Panc1 (cell line): ENCODE measurements around the gene PALD1. TPM values are rescaled to one million over a fixed set of nuclear protein-coding genes. Genes with fewer than 3 reads are reported as not detected.

ENCODE experiments used
- ATAC-seq: fragments of 200-7000 bp; cut with Tn5 transposase; 2 replicates; pipeline ENCODE4 v1.9.1; 2020; ENCODE audit warnings: mild to moderate bottlenecking, moderate library complexity
- BruUV-seq: library from RNA; stranded (reverse); fragments of 400-500 nt; replicated peaks from 2 replicates; lab custom pipeline; 2021; lab: Mats Ljungman, UMichigan
- CTCF ChIA-PET: fragments of 300-600 bp; sonication (Branson Sonifier 250); formaldehyde crosslinking; loops from one replicate; lab custom pipeline; 2022; ENCODE audit warnings: antibody characterized with exemption; lab: Charles Lee
- POLR2A ChIA-PET: fragments of 300-600 bp; sonication (Branson Sonifier 250); formaldehyde crosslinking; loops from one replicate; lab custom pipeline; 2022; ENCODE audit warnings: antibody characterized with exemption; lab: Charles Lee
- DNase-seq: peaks from one replicate; pipeline ENCODE4 v3.0.0-alpha.2; 2010; ENCODE audit warnings: low read depth, low spot score
- H3K27ac ChIP-seq: 2 replicates; pipeline ENCODE4 v1.5.1; 2011; ENCODE audit warnings: mild to moderate bottlenecking, low read length, inconsistent platforms
- H3K27me3 ChIP-seq: fragments of 200-500 bp; sonication (Bioruptor generic); 2 replicates; pipeline ENCODE4 v1.6.0; 2014; ENCODE audit warnings: low read length, inconsistent platforms; ENCODE audit not compliant: control insufficient read depth, insufficient read depth
- H3K36me3 ChIP-seq: fragments of 200-500 bp; sonication (Bioruptor generic); 2 replicates; pipeline ENCODE4 v1.5.1; 2014; ENCODE audit warnings: inconsistent platforms, mild to moderate bottlenecking, low read length, moderate library complexity; ENCODE audit not compliant: control insufficient read depth, insufficient read depth
- H3K4me1 ChIP-seq: 2 replicates; pipeline ENCODE4 v1.5.1; 2011; ENCODE audit warnings: inconsistent platforms, mild to moderate bottlenecking, low read length, moderate library complexity; ENCODE audit not compliant: control insufficient read depth, insufficient read depth
- H3K4me3 ChIP-seq, 2 experiments: 2 replicates each; pipeline ENCODE4 v1.5.1; 2011 to 2012; ENCODE audit warnings: low read depth in 2 of 2, low read length in 2 of 2, mild to moderate bottlenecking in 2 of 2, inconsistent platforms in 1 of 2, moderate library complexity in 1 of 2
- H3K9me3 ChIP-seq: fragments of 200-500 bp; sonication (Bioruptor generic); 2 replicates; pipeline ENCODE4 v1.5.1; 2014; ENCODE audit warnings: low read depth, mild to moderate bottlenecking, inconsistent platforms, low read length, moderate library complexity; ENCODE audit not compliant: control insufficient read depth, insufficient read depth
- POLR2AphosphoS5 ChIP-seq: IDR thresholded peaks from 2 replicates; pipeline ENCODE4 v1.6.1; 2012; ENCODE audit warnings: mild to moderate bottlenecking, low read depth, low read length, moderate library complexity
- SIN3A ChIP-seq: IDR thresholded peaks from 2 replicates; pipeline ENCODE4 v1.6.1; 2012; ENCODE audit warnings: low read depth, mild to moderate bottlenecking, low read length, moderate library complexity, borderline replicate concordance; ENCODE audit not compliant: insufficient read depth
- TCF7L2 ChIP-seq: IDR thresholded peaks from 2 replicates; pipeline ENCODE4 v1.6.1; 2011; ENCODE audit warnings: mild to moderate bottlenecking, low read depth, low read length, inconsistent platforms
- in situ Hi-C: cut with HindIII; loops from 2 replicates; pipeline ENCODE4 v1.10.0; 2016; ENCODE audit warnings: low sequenced_read_pairs, low pct_unique_long_range_greater_than_20kb
- intact Hi-C: fragments of 100-400 bp; cut with micrococcal nuclease; formaldehyde crosslinking; loops from one replicate; pipeline ENCODE4 v1.10.0; 2022; ENCODE audit not compliant: unreplicated experiment
- total RNA-seq: library from RNA; stranded (reverse); gene quantifications from one replicate; pipeline ENCODE4 v1.2.1, GENCODE V29; 2021; ENCODE audit not compliant: unreplicated experiment
- TF ChIP-seq, protein P1 (sequence below): fragments of 450-650 bp; IDR thresholded peaks from 2 replicates; pipeline ENCODE4 v1.5.1; 2017; ENCODE audit warnings: mild to moderate bottlenecking
- TF ChIP-seq, protein P2 (sequence below), 2 experiments: IDR thresholded peaks; 2 replicates each; pipeline ENCODE4 v1.6.1; 2011 to 2012; ENCODE audit warnings: low read depth in 2 of 2, control low read depth in 1 of 2, low read length in 1 of 2, mild to moderate bottlenecking in 1 of 2, moderate library complexity in 1 of 2; ENCODE audit not compliant: insufficient read depth in 1 of 2

PALD1 gene
- total RNA-seq, 1 experiment from 2014 or later, result 3.0 TPM

DNA sequence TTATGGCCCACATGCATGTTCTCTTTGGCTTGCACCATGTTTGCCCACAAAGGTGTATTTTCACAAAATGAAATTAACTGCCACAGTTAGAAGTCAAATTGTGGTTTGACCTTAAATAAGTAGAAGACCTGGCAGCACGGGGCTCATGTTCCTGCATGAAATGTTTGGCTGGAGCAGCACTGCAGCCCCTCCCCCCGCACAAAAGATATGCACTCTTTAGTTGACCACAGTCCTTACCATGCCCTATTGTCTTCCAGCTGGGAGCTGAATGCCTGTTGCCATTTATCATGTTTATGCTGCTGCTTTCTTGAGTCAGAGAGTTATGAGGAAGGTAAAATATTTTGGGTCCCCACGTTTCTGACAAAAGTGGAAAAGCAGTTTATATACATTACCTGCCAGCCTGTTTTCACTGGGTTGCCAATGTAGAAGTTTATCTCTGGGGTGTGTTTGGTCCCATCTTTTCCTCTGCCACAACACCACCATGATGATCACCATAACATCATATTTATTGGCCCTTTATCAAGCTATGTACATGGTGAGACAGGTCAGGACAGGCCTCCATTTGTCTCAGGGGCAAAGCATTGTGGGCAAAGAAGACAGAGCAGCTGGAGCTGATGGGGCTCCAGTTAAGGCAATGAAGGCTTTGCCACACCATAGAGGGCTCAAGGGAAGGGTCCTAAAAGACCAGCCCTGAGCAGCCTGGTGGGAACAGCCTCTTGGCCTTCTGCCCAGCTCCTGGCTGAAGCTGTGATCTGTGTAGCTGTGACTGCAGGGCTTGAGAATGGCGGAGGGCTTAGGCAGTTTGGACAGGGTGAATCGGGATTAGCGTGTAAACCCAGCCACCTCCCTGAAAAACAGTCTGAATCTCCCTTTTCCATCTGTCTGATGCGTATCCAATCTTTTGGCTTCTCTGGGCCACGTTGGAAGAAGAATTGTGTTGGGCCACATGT, 118.6 kb downstream of the PALD1 start:
- CTCF ChIA-PET, result interaction anchor here (0.6 kb wide), 2 partner anchors 46 to 131 kb away, joined by 3 read pairs; no protein-coding TSS in a partner anchor

DNA sequence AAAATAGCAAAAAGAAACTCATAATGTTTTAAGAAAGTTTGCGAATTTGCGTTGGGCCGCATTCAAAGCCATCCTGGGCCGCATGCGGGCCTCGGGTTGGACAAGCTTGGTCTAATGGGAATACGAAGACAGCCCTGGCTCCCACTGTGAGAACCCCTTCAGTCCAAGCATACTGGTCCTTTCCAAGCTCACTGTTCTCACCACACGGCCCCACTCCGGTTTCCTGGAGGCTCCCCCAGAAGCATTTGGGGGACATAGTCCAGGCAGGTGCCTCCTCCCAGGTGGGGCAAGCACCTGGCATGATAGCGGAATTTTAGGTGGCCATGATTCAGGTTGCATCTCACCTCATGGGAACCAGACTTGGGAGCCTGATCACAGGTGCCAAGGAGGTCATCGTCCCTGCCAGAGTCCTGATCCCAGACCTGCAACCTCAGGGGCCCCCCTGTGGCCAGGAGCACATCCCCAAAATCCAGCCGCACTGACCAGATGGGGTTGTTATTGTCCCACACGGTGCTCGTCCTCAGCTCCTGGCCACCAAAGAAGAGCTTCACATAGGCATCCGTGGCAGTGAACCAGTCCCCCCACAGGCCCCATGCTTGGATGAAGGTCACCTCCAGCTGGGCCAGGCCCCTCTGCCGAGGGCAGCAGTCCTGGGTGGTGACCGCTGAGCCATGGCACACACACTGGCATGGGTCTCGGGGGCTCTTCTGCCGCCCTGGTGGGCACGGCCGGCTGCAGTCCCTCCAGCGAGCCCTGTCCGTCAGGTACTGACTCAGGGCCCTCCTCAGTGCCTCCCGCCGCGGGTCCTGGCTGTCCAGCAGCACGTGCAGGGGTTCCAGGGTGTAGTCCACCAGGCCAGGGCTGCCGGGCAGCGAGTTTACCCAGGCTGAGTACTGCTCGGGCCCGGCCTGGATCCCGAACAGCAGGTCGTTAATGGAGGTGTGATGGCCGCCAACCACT, 119.6 kb downstream of the PALD1 start:
- DNase-seq, result no peak
- intact Hi-C loops (no loop called here), in situ Hi-C loops (no loop called here)
- no peaks in the 10 kb centered on the region for H3K9me3 ChIP-seq
- BruUV-seq, result no TSS peak
- no peaks in the 10 kb centered on the region for H3K36me3 ChIP-seq
- H3K4me1 ChIP-seq, result no peaks in the 10 kb centered on the region
- no peaks in the 10 kb centered on the region for H3K27me3 ChIP-seq
- CTCF ChIA-PET, result interaction anchor here (0.6 kb wide), 2 partner anchors 47 to 132 kb away, joined by 3 read pairs; no protein-coding TSS in a partner anchor
- TF ChIP-seq, protein P1, sequence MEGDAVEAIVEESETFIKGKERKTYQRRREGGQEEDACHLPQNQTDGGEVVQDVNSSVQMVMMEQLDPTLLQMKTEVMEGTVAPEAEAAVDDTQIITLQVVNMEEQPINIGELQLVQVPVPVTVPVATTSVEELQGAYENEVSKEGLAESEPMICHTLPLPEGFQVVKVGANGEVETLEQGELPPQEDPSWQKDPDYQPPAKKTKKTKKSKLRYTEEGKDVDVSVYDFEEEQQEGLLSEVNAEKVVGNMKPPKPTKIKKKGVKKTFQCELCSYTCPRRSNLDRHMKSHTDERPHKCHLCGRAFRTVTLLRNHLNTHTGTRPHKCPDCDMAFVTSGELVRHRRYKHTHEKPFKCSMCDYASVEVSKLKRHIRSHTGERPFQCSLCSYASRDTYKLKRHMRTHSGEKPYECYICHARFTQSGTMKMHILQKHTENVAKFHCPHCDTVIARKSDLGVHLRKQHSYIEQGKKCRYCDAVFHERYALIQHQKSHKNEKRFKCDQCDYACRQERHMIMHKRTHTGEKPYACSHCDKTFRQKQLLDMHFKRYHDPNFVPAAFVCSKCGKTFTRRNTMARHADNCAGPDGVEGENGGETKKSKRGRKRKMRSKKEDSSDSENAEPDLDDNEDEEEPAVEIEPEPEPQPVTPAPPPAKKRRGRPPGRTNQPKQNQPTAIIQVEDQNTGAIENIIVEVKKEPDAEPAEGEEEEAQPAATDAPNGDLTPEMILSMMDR, result no peak
- TF ChIP-seq TCF7L2 (no peak), POLR2AphosphoS5 (no peak), SIN3A (no peak)
- TF ChIP-seq, protein P2, sequence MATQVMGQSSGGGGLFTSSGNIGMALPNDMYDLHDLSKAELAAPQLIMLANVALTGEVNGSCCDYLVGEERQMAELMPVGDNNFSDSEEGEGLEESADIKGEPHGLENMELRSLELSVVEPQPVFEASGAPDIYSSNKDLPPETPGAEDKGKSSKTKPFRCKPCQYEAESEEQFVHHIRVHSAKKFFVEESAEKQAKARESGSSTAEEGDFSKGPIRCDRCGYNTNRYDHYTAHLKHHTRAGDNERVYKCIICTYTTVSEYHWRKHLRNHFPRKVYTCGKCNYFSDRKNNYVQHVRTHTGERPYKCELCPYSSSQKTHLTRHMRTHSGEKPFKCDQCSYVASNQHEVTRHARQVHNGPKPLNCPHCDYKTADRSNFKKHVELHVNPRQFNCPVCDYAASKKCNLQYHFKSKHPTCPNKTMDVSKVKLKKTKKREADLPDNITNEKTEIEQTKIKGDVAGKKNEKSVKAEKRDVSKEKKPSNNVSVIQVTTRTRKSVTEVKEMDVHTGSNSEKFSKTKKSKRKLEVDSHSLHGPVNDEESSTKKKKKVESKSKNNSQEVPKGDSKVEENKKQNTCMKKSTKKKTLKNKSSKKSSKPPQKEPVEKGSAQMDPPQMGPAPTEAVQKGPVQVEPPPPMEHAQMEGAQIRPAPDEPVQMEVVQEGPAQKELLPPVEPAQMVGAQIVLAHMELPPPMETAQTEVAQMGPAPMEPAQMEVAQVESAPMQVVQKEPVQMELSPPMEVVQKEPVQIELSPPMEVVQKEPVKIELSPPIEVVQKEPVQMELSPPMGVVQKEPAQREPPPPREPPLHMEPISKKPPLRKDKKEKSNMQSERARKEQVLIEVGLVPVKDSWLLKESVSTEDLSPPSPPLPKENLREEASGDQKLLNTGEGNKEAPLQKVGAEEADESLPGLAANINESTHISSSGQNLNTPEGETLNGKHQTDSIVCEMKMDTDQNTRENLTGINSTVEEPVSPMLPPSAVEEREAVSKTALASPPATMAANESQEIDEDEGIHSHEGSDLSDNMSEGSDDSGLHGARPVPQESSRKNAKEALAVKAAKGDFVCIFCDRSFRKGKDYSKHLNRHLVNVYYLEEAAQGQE (IDR thresholded peaks at IDR 0.05; ENCODE audit: insufficient read depth in 1 of 2, low read depth in 2 of 2, low read length in 1 of 2), result no peak
- ATAC-seq, result no peak
- POLR2A ChIA-PET, result interaction anchor here (0.6 kb wide), 1 partner anchor 333 kb away, joined by 3 read pairs; no protein-coding TSS in a partner anchor
- H3K27ac ChIP-seq, result no peak overlapping the region
- H3K4me3 ChIP-seq, result no peak overlapping the region

More for the DNA sequence above, 118.6 kb downstream of the PALD1 start:
- BruUV-seq, result no TSS peak
- in situ Hi-C loops (no loop called here), intact Hi-C loops (no loop called here)
- H3K27ac ChIP-seq, result no peak overlapping the region
- H3K27me3 ChIP-seq, result no peaks in the 10 kb centered on the region
- no peaks in the 10 kb centered on the region for H3K4me1 ChIP-seq
- H3K9me3 ChIP-seq, result no peaks in the 10 kb centered on the region
- no peak for DNase-seq
- no peaks in the 10 kb centered on the region for H3K36me3 ChIP-seq
- no peak for TF ChIP-seq TCF7L2
- TF ChIP-seq, protein P2 (IDR thresholded peaks at IDR 0.05; ENCODE audit: insufficient read depth in 1 of 2, low read depth in 2 of 2, low read length in 1 of 2), result no peak
- TF ChIP-seq, protein P1, result no peak
- TF ChIP-seq SIN3A, result no peak
- no peak for TF ChIP-seq POLR2AphosphoS5
- no peak overlapping the region for H3K4me3 ChIP-seq
- POLR2A ChIA-PET, result interaction anchor here (0.6 kb wide), 1 partner anchor 332 kb away, joined by 3 read pairs; no protein-coding TSS in a partner anchor
- no peak for ATAC-seq
